ENCODE data around the gene ZCCHC24.

ZCCHC24 gene

GRCh38 chr10:79442171-79443040 lies 3.0 kb downstream of the ZCCHC24 start:
- peaks cover 15% of the 10 kb centered on the region for H3K4me1 ChIP-seq (ENCODE audit: insufficient read depth, low read length, severe bottlenecking)
- no peaks in the 10 kb centered on the region for H3F3A ChIP-seq (ENCODE audit: insufficient read depth, low read length)
- no peak overlapping the region for H3K9ac ChIP-seq (ENCODE audit: low read length)
- no peak overlapping the region for H2AFZ ChIP-seq (ENCODE audit: low read length)
- no peak overlapping the region for H3K4me2 ChIP-seq (ENCODE audit: low read length)
- TF ChIP-seq EZH2 (IDR thresholded peaks at IDR 0.05; ENCODE audit: borderline replicate concordance, low read length): no peak
- no peak for TF ChIP-seq CTCF (IDR thresholded peaks at IDR 0.05; ENCODE audit: low read length)
- no peaks in the 10 kb centered on the region for H3K36me3 ChIP-seq (ENCODE audit: insufficient read depth, low read length)
- H3K4me3 ChIP-seq (ENCODE audit: low read depth, low read length, poor library complexity, severe bottlenecking): no peak overlapping the region
- H3K27me3 ChIP-seq (ENCODE audit: insufficient read depth, low read length): peaks cover 6% of the 10 kb centered on the region; the same call in 1 of the 2 replicates
- no peaks in the 10 kb centered on the region for H3K9me3 ChIP-seq (ENCODE audit: low read length)
- no peak overlapping the region for H3K27ac ChIP-seq (ENCODE audit: low read depth, low read length, poor library complexity, severe bottlenecking)
- no peaks in the 10 kb centered on the region for H3K9me2 ChIP-seq (ENCODE audit: low read depth, low read length)
- H4K20me1 ChIP-seq (ENCODE audit: insufficient read depth, low read length): no peaks in the 10 kb centered on the region
- no peaks in the 10 kb centered on the region for H3K79me2 ChIP-seq (ENCODE audit: insufficient read depth, low read length)

DNA sequence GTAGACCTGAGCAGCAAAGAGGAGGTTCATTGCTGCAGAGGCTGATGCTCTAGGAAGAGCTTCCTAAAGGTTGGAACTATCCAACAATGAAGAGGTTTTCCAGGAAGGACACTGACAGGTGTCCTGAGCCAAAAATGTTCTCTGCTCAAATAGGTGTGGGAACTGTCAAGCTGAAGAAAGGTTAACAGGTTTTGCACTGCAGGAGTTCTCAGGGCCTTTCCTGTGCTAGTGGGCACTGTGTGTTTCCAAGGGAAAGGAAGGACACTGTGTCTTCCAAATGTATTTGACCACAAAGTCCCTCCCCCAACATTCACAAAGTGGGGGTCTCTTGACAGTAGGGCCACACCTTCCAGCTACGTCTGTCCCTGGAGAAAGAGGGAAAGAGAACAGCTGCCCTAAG lies 4.0 kb downstream of the ZCCHC24 start:
- no peak overlapping the region for H3K9ac ChIP-seq (ENCODE audit: low read length)

DNA sequence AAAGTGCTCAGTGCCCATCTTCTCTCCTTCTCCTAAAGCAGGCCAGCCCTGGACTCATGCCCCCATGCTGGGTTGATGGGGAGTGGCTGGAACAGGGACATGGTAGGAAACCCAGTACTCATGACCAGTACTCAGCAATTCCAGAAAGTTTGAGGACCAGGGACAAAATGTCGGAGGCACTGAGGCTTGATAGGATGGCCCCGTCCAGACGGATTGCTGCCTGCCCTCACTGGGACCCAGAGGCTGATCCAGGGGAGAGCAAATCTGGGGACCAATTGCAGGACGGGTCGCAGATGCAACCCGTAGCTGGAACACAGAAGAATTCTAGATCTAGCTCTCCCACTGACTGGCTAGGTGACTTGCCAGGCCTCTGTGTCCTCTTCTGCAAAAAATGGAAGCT lies 5.1 kb downstream of the ZCCHC24 start:
- H3K9ac ChIP-seq (ENCODE audit: low read length): no peak overlapping the region
- H3K36me3 ChIP-seq (ENCODE audit: insufficient read depth, low read length): no peaks in the 10 kb centered on the region
- no peak overlapping the region for H2AFZ ChIP-seq (ENCODE audit: low read length)
- H3K27me3 ChIP-seq (ENCODE audit: insufficient read depth, low read length): peaks cover 6% of the 10 kb centered on the region; the same call in 1 of the 2 replicates
- H4K20me1 ChIP-seq (ENCODE audit: insufficient read depth, low read length): no peaks in the 10 kb centered on the region
- TF ChIP-seq EZH2 (IDR thresholded peaks at IDR 0.05; ENCODE audit: borderline replicate concordance, low read length) (no peak), CTCF (IDR thresholded peaks at IDR 0.05; ENCODE audit: low read length) (no peak)
- no peaks in the 10 kb centered on the region for H3K9me2 ChIP-seq (ENCODE audit: low read depth, low read length)
- no peak overlapping the region for H3K27ac ChIP-seq (ENCODE audit: low read depth, low read length, poor library complexity, severe bottlenecking)
- no peaks in the 10 kb centered on the region for H3F3A ChIP-seq (ENCODE audit: insufficient read depth, low read length)
- no peak overlapping the region for H3K4me2 ChIP-seq (ENCODE audit: low read length)
- H3K79me2 ChIP-seq (ENCODE audit: insufficient read depth, low read length): no peaks in the 10 kb centered on the region
- H3K4me1 ChIP-seq (ENCODE audit: insufficient read depth, low read length, severe bottlenecking): peaks cover 10% of the 10 kb centered on the region
- no peak overlapping the region for H3K4me3 ChIP-seq (ENCODE audit: low read depth, low read length, poor library complexity, severe bottlenecking)
- no peaks in the 10 kb centered on the region for H3K9me3 ChIP-seq (ENCODE audit: low read length)

More for the DNA sequence above, 4.0 kb downstream of the ZCCHC24 start:
- H3K36me3 ChIP-seq (ENCODE audit: insufficient read depth, low read length): no peaks in the 10 kb centered on the region
- H3K79me2 ChIP-seq (ENCODE audit: insufficient read depth, low read length): no peaks in the 10 kb centered on the region
- H3K9me2 ChIP-seq (ENCODE audit: low read depth, low read length): no peaks in the 10 kb centered on the region
- H3K4me1 ChIP-seq (ENCODE audit: insufficient read depth, low read length, severe bottlenecking): peaks cover 15% of the 10 kb centered on the region
- H3K27me3 ChIP-seq (ENCODE audit: insufficient read depth, low read length): peaks cover 6% of the 10 kb centered on the region; the same call in 1 of the 2 replicates
- H3K27ac ChIP-seq (ENCODE audit: low read depth, low read length, poor library complexity, severe bottlenecking): no peak overlapping the region
- H3K9me3 ChIP-seq (ENCODE audit: low read length): no peaks in the 10 kb centered on the region
- no peak overlapping the region for H3K4me3 ChIP-seq (ENCODE audit: low read depth, low read length, poor library complexity, severe bottlenecking)
- no peaks in the 10 kb centered on the region for H4K20me1 ChIP-seq (ENCODE audit: insufficient read depth, low read length)
- TF ChIP-seq EZH2 (IDR thresholded peaks at IDR 0.05; ENCODE audit: borderline replicate concordance, low read length) (no peak), CTCF (IDR thresholded peaks at IDR 0.05; ENCODE audit: low read length) (no peak)
- no peak overlapping the region for H3K4me2 ChIP-seq (ENCODE audit: low read length)
- H2AFZ ChIP-seq (ENCODE audit: low read length): no peak overlapping the region
- H3F3A ChIP-seq (ENCODE audit: insufficient read depth, low read length): no peaks in the 10 kb centered on the region
